NCI-H748 (cell line): ENCODE results near the gene SLC14A1.
A peak's percentile ranks its signal among the peaks of the same experiment; 100 is the strongest.

Experiments
- DNase-seq: peaks from one replicate; lab custom pipeline; 2025; ENCODE audit not compliant: unreplicated experiment; lab: John Stamatoyannopoulos, UW

Gene SLC14A1

GRCh38 chr18:45723567-45724355, at the start of gene SLC14A1:
SLC14A1 (plus strand) TSS chr18:45724181; CDS start chr18:45730321, 6,140 bp downstream.
- no peak for DNase-seq

DNA sequence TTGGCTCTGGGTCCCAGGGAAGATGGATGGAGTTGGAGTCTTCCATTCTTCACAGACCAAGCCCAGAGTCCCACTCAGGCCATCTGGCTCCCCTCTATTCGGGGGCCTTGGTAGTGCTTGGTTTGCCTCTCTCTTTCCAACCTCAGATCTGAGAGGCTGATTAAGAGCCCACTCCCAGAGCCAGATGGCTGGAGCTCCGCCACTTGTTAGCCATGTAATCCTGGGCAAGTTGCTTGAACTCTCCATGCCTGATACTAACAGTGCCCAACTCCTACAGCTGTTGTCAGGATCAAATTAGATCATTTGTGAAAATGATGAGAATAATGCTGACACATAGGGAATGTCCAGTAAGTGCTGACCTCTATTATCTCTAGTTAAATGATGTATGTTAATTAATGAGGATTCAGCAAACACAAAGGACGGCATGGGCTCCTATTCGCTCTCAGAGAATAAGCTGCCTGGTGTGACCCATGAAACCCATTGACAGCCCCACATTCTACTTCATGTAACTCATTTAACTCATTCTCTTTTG, 46.6 kb upstream of the SLC14A1 start:
- no peak for DNase-seq

- DNase-seq: no peak
Observed at GRCh38 chr18:45678441-45678840, 45.5 kb upstream of the SLC14A1 start.

DNA sequence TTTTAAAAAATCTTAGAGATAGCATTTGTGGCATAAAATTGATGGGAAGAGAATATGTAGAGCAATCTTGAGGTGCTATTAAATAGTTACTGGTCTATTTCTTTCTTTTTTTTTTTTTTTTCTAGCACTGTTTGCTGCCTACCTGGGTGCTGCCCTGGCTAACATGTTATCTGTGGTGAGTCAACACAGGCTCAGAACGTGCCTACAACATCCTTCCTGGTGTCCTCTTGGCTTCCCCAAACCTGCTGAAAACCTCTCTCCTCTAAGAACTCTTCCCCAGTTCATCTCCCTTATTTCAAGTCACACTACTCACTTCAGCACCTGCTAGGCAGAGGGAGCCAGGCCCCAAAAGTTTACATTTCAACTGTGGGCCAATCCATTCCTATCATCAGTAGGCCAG, 45.1 kb upstream of the SLC14A1 start:
- DNase-seq: no peak

DNA sequence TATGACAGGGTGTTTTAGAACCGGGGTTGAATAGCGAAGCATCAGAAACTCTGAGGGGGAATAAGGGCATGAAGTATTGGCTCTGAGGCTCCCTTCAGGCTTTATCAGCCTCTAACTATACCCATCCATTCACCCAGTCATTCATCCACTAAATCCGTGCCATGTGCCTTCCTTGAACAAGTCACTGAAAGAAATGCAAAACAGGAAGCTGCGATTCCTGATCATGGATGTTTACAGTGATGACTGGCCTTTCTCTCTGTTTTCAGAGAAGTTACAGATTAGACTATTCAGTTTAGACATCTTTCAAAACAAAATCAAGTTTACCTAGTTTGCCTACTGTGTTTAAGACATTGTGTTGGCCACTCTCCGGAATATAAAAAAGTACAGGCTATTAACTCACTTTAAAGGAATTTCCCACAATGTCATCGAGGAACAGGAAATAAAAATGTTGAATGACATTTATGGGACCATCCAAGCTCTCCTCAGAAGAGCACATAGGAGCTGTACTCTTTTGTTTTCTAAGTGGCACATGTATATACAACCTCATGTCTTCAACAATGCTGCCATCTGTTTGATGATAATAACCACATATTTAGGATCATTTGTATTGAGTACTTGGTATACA, 43.8 kb upstream of the SLC14A1 start:
- no peak for DNase-seq

DNA sequence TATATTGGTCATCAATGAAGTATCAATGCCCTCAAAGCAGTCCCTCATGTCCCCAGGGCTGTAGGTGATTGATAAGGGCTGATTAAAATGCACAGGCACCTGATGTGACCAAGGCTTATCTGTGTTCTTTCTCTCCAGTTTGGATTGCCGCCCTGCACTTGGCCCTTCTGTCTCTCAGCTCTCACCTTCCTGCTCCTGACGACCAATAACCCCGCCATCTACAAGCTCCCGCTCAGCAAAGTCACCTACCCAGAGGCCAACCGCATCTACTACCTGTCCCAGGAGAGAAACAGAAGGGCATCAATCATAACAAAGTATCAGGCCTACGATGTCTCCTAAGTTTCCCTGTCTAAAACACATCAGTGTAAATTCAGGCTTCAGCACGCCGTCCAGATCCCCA, 41.8 kb upstream of the SLC14A1 start:
- no peak for DNase-seq

- DNase-seq: no peak
Observed at GRCh38 chr18:45684341-45685115, 39.5 kb upstream of the SLC14A1 start.

DNA sequence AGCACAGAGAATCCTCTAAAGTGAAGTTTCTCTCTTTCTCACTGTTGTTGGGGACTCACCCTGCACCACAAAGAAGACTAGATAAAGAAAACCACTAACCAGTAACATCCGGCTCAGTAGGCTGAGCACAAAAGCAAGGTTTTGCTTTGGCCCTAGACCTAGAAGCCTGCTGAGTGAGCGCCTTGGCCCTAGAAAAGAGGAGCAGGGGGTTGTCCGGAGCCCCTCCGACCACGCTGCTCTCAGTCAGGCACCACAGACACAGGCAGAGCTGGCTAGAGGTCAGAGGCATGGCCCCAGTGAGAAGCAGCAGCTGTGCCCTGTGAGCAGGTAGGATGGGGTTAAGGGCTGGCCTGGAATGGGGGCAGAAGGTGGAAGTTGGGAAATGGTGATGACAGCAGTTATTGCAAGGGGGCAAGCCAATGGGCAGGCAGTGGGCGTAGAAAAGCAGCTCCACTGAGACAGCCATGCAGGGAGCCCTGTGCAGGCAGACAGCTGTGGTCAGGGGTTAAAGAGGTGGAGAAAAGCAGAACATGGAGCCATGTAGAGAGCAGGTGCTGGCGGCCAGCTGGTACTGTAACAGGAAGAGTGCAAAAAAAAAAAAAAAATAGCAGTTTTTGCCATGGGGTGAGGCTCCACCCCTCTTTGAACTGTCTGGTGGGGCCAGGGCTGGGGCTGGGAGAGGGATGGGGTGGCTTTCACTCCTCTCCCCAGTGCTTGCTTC, 36.9 kb upstream of the SLC14A1 start:
- DNase-seq: no peak

DNA sequence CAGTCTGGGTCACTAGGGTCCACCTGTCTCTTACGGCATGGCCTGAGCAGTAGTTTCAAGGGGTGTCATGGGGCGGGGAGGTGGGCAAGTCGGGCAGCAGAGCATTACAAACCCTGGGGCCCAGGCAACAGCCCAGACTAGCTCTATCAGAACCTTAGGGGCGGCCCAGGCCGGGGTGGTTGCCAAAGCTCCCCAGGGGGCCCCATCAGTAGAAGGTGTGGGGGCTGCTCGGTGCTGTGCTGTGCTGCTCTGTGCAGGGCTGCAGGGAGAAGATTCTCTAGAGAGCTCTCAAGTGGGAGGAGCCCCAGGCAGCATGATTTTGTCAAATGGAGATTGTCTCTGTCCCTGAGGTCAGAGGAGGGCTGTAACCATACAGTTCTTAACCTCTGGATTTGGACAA, 36.4 kb upstream of the SLC14A1 start:
- no peak for DNase-seq

- DNase-seq: no peak
Observed at GRCh38 chr18:45688113-45688512, 35.9 kb upstream of the SLC14A1 start.

GRCh38 chr18:45688833-45689232, 35.1 kb upstream of the SLC14A1 start:
- DNase-seq: no peak

- DNase-seq: no peak
Observed at GRCh38 chr18:45689396-45689795, 34.6 kb upstream of the SLC14A1 start.

- DNase-seq: peak; percentile 69
Observed at GRCh38 chr18:45690975-45691815, 32.8 kb upstream of the SLC14A1 start.

DNA sequence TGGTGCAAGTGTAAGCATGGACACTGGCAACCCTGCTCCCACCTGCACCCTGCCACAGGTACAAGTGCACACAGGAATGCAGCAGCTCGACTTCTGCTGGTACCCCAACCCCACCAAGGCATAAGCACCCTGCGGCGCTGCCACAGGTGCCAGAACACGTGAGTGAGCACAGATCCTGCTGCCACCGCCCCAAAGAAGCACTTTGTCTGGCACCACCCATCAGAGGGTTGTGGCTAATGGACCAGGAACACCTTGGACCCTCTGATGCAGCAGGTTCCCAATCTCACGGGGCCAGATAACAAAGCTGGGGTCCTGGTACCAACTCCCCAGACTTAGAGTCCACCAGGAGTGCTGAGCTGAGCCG, 32.2 kb upstream of the SLC14A1 start:
- DNase-seq: no peak

DNA sequence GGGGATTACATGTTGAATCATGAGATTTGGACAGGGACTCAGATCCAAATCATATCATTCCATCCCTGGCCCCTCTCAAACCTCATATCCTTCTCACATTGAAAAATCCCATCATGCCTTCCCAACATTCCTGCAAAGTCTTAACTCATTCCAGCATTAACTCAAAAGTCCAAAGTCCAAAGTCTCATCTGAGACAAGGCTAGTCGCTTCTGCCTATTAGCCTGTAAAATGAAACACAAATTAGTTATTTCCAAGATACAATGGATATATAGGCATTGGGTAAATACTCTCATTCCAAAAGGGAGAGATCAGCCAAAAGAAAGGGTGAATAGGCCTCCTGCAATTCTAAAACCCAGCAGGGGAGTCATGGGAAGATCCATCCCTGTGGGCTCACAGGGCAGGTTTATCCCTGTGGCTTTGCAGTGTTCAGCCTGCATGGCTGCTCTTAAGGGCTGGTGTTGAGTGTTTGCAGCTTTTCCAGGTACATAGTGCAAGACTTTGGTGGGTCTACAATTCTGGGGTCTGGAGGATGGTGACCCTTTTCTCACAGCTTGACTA, 21.2 kb upstream of the SLC14A1 start:
- DNase-seq: no peak

GRCh38 chr18:45708831-45709230, 15.2 kb upstream of the SLC14A1 start:
- no peak for DNase-seq

DNA sequence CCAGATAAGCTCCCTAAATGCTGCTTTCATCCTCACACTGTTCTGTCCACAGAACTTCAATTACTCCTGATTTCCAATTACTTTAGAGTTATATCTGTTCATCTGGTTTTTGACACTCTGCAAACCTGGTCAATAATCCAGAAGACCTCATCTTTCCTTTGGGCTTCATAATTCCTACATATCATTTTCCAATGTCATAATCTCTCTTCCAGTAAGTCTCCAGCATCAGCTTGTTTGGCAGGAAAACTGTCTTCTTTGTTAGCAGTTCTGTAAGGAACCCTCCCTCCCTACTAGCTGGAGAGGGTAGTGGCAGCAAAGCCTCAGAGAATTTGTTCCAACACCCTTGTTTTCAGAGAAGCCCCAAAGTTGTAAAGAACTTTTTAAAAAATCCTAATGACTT, 11.9 kb upstream of the SLC14A1 start:
- DNase-seq: no peak

DNA sequence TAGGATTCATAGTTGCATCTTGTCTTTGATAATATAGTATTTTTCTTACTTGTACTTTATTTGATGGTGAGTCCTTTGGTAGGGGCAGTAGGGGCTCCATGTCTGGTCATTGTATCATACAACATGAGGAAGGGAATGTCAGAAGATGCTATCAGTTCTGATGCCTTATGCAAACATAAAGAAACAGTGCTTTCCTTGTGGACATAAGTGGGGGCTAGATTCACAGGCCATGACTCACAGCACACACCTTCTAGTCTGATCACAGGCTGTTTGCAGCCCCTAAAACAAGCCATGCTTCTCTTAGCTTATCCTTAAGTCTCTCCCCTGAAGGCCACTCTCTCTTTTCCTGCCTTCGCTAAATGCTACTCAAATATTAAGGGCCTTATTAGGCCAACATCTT, 10.7 kb upstream of the SLC14A1 start:
- DNase-seq: no peak

- DNase-seq: no peak
Observed at GRCh38 chr18:45715212-45715780, 8.7 kb upstream of the SLC14A1 start.

DNA sequence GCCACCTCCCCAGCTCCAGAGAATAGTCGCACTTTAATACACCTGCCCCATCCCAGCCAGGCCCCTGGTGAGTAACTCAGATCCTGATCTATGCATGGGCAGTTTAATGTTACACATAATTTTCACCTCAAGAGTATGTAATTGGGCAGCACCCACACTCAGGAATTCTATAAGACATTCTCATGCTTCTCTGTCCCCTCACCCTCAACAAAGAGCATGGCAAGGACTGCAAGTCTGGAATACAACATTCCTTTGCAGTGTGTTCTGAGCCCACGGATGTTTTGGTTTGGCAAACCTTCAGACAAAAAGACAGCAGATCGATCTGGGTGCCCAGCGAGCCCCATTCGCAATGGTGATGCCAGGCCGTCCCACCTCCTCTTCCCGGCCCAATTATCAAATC, 4.9 kb upstream of the SLC14A1 start:
- no peak for DNase-seq
